Posterior cingulate gyrus (tissue), 11 donors: Measurements from ENCODE around the gene RPAIN.
A peak's percentile ranks its signal among the peaks of the same experiment; 100 is the strongest.

Source experiments
- DNase-seq, 10 donors: peaks; one replicate each; pipeline versions ENCODE4 v3.0.0 to v3.0.0-alpha.2; 2020 to 2021; ENCODE audit warnings: mixed read lengths in 3 of 10
- intact Hi-C: fragments of 100-400 bp; cut with DNase I; formaldehyde crosslinking; loops from one replicate; pipeline ENCODE4 v1.15.1; 2023

RPAIN gene, protein sequence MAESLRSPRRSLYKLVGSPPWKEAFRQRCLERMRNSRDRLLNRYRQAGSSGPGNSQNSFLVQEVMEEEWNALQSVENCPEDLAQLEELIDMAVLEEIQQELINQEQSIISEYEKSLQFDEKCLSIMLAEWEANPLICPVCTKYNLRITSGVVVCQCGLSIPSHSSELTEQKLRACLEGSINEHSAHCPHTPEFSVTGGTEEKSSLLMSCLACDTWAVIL

DNA sequence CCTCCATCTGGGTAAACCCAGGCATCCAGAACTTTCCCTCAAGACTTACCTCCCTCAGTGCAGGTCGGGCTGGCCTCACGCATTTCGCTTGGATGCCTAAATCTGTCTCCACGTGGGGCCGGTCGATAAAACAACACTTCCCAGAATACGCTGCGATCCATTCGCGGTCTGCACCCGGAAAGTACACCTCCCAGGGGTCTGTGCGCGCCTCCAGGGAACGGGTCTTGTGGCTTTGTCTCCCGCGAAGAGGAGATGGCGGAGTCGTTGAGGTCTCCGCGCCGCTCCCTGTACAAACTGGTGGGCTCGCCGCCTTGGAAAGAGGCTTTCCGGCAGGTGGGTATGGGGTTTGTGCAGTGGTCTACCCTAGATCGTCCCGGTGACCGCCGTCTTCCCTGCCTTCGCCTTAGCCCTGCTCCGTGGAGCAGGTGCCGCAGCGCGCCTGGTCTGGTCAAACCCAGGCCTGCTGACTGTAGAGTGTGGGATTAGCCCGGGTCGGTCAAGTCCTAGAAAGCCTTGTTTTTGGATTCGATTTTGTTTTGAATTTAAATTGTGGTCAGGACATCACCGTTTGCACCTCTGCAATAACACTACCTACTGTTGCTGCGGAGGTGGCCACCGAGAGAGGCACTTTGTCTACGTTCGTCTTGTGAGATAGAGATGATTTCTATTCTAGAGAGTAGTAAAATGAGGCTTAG lies at the start of gene RPAIN:
RPAIN (plus strand) TSS at position 224 of the 695 bp plus-strand sequence; CDS start at position 253, 29 bp downstream.
- intact Hi-C loops: loop anchor here (1.0 to 2.0 kb wide), 3 partner anchors 19 to 66 kb away; partner anchors contain the start of genes C1QBP, DERL2, DHX33 and MIS12
- DNase-seq: peak; percentile 83 to 98 (median 92)

DNA sequence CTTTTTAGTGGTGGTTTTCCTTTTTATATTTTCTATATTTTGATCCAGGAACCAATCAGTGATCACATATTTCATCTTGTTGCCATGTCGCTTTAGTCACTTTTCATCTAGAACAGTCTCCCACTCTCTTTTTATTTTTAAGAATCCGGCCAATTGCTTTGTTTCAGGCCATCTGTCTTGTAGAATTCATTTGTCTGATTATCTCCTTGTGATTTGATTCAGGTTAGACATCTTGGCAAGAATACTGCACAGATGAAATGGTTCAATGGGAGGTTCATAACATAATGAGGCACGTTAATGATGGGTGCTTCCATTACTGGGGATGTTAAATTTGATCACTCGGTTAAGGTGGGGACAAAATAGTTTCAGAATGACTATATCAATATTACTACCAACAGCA lies 49.6 kb upstream of the RPAIN start:
- intact Hi-C loops: no loop called here

DNA sequence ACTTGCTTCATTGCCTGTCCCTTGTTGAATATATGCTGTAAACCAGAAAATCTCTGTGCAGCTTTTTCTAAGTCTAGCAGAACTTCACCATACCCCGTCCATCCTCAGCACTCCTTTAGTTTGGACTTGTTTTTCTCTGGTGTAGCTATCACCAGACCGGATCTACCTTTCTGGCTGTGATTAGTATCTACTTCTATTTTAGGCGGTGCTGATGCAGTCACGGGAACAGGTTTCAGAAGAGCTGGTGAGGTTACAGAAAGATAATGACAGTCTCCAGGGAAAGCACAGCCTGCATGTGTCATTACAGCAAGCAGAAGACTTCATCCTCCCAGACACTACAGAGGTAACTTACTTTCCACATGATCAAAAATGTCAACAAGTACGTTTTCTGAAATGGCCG lies 46.9 kb upstream of the RPAIN start:
- peak in 1 of 10 donors; percentile 13 for DNase-seq
- intact Hi-C loops: no loop called here

More for the DNA sequence above, 49.6 kb upstream of the RPAIN start:
- no peak for DNase-seq

DNA sequence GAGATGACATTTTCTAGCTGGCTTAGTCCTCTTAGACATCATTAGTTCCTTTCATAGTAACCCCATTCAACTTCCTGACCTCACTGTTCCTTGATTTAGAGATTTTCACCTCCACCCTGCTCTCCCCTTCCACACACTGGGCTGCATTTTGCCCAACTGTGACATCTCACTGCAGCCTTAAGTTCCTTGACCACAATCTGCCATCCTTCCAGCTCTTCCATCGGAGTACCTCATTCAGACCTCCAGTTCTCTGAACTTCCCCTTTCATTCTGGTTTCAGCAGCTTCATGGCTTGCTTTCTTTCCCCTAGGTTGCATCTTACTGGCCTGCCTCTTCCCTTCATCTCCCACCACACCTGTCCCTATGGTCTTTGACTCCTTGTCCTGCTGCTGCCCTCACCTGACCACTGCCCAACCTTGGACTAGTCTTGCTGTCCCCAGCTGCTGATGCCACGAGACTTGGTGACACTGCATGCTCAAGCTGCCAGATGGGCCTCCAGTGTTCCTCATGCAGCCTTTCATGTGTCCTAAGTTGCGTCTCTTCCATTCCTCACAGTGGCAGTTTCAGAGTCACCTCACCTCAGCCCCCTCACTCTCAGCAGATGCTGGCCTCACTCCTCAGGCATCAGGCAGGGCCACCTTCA lies 41.3 kb upstream of the RPAIN start:
- intact Hi-C loops: no loop called here
- DNase-seq: no peak

DNA sequence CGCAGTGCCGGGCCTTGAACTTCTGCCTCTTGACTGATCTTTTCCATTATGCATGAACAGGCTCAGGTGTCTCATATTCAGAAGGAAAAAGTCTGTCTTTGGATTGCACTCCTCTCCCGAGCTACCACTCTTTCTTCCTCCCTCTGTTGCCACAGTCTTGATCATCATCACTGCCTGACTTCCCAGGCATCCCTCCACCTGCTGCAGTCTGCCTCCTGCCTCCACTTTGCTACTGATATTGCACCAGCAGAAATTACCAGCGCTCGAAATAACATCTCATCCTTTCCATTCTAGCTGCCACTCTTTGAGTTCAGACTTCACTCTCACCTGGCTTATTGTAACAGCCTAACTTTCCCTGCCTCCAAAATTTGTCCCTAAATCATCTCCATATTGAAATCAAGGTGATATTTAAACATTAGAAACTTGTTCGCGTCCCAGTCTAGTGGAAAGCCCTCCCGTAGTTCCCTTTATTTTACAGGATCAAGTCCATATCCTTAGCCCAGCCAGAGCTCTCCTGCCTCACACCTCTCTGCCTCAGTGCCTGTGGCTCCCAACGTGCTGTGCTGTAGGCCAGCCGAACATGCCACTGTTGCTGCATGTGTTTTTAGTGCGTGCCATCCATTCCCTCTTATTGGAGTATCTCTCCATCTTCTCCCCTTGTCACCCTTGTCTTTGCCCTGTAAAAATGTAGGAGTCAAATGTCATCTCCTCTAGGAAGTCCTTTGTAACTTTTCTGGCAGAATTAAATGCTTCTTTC lies 40.5 kb upstream of the RPAIN start:
- intact Hi-C loops: no loop called here
- DNase-seq: no peak

DNA sequence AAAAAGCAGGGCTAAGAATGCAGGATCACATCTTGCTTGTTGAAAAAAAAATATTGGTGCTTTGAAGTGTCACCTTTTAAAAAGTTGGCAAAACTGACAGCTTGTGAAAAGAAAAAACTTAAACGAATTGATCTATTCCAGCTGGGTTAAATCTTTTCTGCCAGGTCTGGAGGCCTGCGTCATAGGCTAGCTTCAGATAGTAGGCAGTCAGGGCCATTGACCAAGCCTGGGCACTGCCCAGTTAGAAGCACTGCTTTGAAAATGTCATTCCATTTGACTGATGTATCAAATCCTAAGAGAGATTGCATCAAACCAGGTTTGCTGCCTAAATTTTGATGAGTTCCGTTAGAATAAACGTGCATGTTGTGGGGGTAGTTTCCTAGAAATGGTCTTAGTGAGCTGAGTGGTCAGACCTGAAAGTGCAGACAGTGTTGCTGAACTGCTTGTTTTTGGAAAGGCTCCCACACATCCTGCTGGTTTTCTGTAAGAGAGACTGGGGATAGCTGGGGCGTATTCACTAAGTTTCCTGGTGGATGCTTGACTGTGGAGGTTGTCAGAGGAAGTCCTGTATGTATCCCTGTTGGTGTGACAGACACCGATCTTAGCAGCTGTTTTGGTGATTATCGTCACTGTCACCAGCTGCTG lies 39.4 kb upstream of the RPAIN start:
- DNase-seq: no peak
- intact Hi-C loops: no loop called here

DNA sequence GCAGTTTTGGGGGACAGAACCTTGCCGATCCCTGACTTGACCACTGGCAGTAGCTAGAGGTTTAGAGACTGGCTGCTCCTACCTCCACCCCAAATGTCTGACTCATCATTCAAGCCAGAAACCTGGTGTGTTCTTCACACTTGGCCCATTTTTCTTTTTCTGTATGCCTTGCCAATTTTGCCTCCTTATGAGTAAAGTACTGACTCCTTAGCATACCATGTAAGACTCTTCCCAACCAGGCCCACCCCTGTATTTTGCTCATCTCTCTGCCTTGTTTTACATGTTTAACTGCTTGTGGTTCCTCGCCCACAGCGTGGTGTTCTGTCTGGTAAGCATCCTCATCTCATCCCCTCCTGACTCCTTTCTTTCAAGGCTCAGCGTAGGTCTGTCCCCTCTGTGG lies 38.4 kb upstream of the RPAIN start:
- intact Hi-C loops: no loop called here
- no peak for DNase-seq

DNA sequence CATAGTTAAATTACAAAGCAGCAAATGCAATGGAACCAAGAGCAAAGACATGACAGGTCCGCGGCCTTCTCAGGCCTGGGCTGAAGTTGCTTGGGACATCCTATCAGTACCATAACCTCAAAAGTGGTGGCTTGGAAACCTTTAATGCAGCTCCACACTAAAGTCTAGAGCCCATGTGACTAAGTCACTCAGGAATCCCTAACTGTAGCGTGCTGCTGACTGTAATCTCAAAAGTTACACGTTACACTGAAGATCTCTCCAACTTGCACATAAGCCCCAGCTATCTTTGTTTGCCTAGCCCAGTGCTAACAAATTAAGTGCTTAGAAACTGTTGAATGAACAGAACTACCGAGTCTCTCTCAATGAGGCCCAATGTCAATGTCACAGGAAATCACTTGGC lies 28.3 kb upstream of the RPAIN start:
- intact Hi-C loops: no loop called here
- DNase-seq: no peak

DNA sequence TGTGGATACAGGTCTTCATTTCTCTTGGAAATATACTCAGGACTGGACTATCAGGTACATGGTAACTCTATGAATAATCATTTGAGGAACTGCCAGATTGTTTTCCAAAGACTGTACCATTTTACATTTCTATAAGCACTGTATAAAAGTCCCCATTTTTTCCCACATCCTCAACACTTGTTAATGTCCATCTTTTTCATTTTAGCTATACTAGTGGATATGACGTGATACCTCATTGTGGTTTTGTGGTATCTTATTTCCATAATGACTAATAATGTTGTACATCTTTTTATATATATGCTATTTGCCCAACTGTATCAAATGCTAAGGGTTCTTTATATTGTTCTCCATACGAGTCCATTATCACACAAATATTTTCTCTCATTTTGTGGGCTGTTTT lies 23.4 kb upstream of the RPAIN start:
- intact Hi-C loops: no loop called here
- DNase-seq: no peak

DNA sequence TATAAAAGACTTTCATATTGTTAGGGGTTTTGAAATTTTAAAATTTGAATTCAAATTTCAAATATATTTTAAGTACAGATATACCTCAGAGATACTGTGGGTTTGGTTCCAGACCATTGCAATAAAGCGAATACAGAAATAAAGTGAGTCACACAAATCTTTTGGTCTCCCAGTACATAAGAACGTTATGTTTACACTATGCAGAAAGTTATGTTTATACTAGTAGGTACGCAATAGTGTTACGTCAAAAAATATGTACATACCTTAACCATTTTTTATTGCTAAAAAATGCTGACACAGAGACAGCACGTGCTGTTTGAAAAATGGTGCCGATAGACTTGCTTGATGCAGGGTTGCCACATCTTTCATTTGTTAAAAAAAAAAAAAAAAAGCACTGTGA lies 20.2 kb upstream of the RPAIN start:
- intact Hi-C loops: no loop called here
- no peak for DNase-seq

DNA sequence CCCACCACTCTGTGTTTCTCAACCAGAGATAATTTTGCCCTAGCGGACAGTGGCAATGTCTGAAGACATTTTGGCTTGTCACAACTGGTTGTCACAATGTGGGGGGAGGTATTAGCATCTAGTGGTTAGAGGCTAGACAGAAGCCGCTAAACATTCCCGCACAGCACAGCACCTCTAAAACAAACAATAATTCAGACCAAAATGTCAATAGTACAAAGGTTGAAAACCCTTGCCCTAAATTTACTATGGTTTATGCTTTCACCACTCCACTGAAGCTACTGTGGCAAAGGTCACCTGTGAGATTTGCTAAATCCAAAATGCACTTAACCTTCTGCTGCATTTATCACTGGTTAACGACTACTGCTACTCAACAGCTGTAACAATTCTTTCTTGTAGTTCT lies 14.6 kb upstream of the RPAIN start:
- intact Hi-C loops: no loop called here
- no peak for DNase-seq

DNA sequence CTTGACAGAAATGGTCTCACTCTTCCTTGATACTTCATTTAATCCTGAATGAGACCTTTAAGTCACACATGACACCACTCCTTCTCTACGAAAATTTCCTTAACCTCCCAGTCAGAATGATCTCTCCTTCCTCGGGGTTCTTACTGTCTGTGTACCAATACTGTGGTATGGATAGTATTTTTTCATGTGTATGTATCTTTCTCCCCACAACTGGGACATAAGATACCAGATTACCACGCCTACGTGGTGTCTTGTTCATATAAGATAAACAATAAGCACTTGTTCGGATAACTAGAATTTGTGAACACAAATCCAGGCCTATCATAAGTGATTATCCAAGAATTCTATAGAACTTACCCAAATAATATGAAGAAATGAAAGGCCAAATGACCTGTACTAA lies 11.8 kb upstream of the RPAIN start:
- intact Hi-C loops: no loop called here
- no peak for DNase-seq

DNA sequence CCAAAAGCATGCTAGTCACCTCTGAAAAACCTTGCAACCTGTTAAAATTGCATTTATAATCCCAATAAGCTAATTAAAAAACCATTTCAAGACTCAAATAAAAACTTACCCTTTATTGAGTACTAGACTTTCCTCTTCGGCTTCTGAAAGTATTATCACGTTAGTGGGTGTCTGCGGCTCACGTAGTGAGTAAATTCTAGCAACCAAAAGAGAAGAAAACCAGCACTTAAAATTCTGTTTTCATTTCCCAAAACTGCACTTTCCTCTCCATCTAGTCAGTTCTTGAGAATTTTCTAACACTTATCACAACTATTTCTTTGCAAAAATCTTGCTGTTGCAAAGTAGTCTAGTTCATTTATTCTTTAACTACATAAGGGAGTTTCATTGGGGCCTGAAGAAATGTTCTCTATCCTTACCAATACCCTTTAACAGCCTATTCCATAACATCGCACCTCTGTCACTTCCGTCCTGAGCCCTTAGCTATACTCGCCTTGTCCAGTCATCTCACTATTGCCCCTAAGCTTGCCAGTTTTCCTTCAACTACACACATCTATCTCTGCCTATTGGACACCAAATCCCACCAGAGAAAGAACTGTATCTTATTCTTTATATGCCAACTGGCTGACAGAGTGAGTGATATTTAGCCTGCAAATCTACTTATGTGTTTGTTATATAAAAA lies 9.2 kb upstream of the RPAIN start:
- DNase-seq: no peak
- intact Hi-C loops: no loop called here

DNA sequence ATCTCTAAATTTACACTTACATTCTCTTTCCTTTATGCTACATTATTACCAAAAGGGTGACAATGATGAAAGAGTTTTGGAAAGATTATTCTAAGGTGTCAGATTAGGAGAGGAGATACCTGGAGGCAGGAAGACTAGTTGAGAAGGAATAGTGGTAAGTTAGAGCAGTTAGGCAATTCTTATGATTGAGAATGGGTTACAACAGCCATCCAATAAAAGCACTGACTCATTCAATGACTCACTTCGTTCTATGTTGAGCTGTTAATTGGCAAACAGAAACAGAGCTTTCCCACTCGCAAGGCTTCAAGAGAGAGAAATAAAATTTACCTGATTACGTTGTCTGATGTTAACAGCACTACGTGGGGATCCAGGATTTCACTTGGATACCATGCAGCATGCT lies 6.3 kb upstream of the RPAIN start:
- intact Hi-C loops: no loop called here
- DNase-seq: no peak

DNA sequence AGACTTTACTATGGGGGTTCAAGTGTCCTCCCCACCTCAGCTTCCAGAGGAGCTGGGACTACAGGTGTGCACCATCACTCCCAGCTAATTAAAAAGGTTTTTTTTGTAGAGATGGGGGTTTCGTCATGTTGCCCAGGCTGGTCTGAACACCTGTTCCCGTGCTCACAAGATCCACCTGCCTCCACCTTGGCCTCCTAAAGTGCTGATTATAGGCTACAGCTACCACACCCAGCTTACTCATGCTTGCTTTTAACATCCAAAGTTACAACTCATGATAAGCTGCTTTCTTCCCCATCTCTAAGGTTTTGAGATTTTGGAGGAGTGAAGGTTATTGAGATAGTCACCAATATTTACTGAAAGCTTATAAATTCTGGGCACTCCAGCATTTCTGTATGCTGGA lies 3.1 kb upstream of the RPAIN start:
- intact Hi-C loops: no loop called here

DNA sequence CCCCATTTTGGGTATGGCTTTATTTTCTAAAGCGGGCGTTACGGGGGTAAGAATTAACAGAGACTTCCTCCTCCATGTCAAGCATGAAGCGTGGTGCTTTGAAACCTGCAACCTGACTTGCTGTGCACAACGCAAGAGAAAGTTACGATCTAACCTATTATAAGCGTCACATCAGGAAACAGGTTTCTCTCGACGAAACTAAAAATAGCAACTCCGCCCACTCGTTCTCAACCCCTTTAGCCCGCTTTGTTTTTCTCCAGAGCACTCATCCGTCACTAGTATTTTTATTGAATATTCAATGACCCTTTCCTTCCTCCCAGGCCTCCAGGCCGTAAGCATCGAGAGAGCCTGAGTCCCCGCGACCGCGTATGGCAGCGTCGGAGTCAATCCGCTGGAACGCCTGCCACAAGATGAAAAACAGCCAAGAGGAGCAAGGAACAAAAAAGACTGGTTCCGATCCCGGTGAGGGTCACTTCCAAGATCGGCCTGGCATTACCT lies 1.1 kb upstream of the RPAIN start:
- DNase-seq: peak in 2 of 10 donors; percentile 17 to 30
- intact Hi-C loops: loop anchor here (1.0 to 2.0 kb wide), 2 partner anchors 50 to 67 kb away; partner anchors contain the start of genes DERL2, DHX33 and MIS12

More for the DNA sequence above, 3.1 kb upstream of the RPAIN start:
- no peak for DNase-seq

DNA sequence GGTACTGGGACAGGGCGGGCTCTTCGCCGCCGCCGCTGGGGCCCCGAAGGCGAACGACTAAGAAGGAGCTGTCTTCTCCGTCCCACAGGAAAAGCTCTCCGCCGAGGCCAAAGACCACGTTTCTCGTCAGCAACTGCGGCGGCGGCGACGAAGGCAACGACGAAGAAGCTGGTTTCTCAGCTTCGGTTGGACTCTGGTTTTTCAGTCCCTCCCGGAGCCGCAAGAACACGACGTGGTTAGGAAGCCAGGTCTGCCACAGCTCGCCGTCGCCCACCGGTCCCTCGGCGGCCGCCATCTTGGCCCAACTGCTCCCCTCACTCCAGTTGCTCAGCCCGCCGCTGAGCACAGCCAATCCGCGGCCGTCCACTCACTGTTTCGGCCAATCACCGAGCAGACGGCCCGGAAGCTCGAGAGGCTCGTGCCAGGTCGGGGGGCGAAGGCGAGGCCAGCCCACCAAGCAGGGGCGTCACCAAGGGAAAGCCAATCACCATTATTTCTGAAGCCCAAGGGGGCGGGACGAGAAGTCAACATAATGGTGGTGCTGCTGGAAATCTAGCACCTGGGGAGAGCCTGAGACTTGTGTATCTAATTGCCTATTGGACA lies 525 bp upstream of the RPAIN start, which contains the start of gene NUP88:
NUP88 (minus strand) TSS at position 307 of the 603 bp plus-strand sequence; CDS start at position 295, 12 bp downstream.
- peak; percentile 94 to 100 (median 98) for DNase-seq
- intact Hi-C loops: loop anchor here (1.0 to 2.0 kb wide), 2 partner anchors 49 to 67 kb away; partner anchors contain the start of genes DERL2, DHX33 and MIS12

DNA sequence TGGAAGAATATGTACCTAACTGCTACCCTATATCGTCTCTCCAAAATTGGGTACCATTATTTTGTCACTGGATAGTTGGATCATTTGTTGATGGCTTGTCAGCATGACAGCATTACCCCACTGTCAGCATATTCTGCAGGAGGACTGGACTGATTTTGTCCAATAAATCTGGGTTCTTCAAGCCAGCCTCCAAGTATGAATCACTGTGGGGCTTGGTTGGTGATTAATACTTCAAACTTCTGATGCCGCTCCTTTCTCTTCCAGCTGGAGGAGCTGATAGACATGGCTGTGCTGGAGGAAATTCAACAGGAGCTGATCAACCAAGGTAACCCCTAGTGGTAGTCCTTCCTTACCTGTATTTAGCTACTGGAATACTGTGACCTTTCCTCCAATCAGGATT lies 2.5 kb downstream of the RPAIN start:
- intact Hi-C loops: no loop called here
- no peak for DNase-seq

DNA sequence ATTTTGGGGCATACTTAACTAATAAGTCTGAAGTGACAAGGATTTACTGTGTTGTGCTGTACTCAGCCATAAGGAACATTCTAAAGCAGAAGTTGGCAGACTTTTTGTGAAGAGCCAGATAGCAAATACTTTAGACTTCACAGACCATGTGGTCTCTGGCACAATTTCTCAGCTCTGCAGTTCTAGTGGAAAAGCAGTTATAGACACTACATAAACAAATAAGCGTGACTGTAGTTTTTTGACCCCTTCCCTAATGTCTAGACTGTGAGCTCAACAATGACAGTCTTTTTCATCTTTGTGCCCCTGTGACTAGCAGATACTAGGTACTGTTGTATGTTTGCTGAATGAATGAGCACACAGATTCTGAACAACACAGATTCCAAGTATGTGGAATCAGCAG lies 4.9 kb downstream of the RPAIN start:
- intact Hi-C loops: no loop called here
- DNase-seq: no peak
